GM19043 (cell line): ENCODE measurements around the gene GADL1.

Experiments
- ATAC-seq: cut with Tn5 transposase; IDR thresholded peaks from one replicate; pipeline ENCODE4 v1.9.1; 2021; ENCODE audit warnings: low read depth; ENCODE audit not compliant: unreplicated experiment

The GADL1 gene

GRCh38 chr3:30886888-30887287 lies 7.6 kb downstream of the GADL1 start:
- ATAC-seq = no peak

- no peak for ATAC-seq
These were observed 15.6 kb downstream of the GADL1 start for GRCh38 chr3:30878862-30879261.

DNA sequence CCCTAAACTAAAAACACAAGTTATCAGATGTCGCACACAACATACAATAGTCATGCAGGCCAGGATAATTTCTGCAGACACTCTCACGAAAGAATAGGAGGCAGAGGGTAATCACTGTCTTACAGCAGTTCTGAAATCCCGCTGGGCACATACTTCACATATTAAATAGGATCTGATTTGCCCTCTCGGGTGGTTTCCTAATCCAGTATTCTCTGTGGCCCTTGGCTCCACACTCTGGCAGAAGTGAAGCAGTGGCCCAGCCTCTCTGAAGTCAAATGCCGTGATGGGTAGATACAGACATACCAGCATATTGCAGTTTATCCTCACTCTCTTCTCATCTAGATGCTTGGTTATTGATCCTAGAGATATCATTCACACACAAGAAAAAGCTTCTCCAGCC lies 19.0 kb downstream of the GADL1 start:
- no peak for ATAC-seq

DNA sequence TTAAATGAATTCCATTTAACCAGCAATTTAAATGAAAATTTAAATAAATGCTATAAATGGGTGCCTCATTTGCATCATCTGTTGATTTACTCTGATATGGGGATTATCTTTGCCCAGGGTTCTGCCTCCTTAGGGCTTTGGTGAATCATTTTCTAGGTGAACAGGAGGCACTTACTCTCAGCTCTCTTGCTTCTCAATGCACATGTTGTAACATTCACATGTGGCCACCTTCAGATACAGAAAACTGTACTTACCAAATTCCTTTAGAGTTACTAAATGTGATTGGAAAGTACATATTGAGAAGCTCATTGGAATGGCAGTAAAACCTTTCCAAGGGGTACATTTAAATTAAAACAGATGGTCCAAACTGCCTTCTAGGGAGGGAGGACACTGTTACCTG lies 20.8 kb downstream of the GADL1 start:
- no peak for ATAC-seq

- ATAC-seq = no peak
These were observed 21.6 kb downstream of the GADL1 start for GRCh38 chr3:30872879-30873278.

- ATAC-seq = no peak
These were observed 22.7 kb downstream of the GADL1 start for GRCh38 chr3:30871720-30872119.

DNA sequence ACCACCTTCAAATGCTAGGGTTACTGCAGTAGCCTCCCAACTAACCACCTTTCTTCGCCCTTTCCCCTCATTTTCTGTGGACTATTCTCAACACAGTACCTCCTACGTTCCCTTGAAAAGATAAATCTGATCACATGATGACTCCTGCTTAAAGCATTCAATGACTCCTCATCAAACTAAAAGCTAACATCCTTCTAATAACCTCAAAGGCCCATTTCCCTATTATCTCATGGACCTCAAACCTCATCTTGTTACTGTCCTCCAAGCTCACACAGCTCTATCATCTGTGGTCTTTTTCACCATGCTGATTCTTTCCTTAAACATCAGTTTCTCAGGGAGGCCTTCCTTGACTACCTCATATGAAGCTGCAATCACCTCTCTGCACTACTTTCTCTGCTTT lies 29.6 kb downstream of the GADL1 start:
- no peak for ATAC-seq

GRCh38 chr3:30864132-30864531 lies 30.3 kb downstream of the GADL1 start:
- no peak for ATAC-seq

DNA sequence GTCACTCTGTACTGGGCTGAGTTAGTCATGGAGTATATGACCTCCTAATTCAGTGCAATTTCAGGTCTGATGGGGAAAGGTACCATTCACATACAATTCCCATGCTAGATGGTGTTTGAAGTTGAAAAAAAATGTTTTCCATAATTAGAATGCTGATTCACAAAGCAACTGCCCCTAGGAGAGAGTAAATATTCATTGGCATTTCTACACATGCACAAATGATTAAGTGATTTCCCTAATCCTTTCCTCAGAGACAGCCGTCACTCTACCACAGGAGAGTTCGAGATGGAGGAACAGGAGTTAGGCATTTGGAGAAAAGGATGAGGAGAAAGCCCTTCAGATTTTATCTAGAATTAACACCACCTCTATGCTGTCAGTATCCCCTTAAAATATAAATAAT lies 32.5 kb downstream of the GADL1 start:
- no peak for ATAC-seq

GRCh38 chr3:30858894-30859389 lies 35.5 kb downstream of the GADL1 start:
- no peak for ATAC-seq

GRCh38 chr3:30855400-30856292 lies 38.8 kb downstream of the GADL1 start:
- ATAC-seq = no peak

DNA sequence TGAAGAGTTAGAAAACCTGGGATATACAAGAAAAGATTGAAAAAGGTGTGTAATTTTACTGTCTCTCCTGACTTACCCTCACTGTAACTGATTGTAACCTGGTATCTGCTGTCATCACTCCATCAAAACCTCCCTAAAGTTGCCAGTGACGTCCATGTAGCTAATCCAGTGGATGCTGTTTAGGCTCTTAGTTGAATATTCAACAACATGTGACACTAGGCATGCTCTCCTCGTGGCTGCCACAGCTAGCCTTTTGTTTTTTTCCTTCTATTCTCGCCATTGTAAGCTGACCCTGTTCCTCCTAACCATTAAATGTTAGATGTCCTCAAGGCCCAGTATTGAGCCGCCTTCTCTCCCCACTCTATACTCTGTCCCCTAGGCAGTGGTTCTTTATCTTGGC lies 41.6 kb downstream of the GADL1 start:
- ATAC-seq = no peak

- ATAC-seq = no peak
These were observed 46.2 kb downstream of the GADL1 start for GRCh38 chr3:30848087-30848779.

- ATAC-seq = no peak
These were observed 46.9 kb downstream of the GADL1 start for GRCh38 chr3:30847592-30847991.

DNA sequence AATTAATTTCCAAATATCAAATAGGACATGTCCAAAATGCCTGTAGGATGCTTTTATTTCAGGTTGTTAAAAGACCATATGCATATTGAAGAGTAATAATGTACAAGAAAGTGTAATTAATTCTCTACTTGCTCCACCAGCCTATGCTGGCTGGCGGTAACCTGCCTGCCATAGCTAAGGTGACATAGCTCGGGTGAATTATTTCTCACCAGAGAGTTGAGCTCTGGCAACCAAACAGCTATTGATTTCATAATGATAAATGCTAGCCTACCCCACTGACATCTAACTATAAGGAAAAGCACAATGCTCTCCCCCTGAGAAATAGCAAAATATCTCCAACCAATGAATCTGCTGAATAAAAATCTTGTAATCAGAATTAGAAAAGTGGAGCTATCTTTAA lies 48.9 kb downstream of the GADL1 start:
- no peak for ATAC-seq

- no peak for ATAC-seq
These were observed 50.6 kb downstream of the GADL1 start for GRCh38 chr3:30843877-30844276.

- ATAC-seq = no peak
These were observed 58.3 kb downstream of the GADL1 start for GRCh38 chr3:30836141-30836540.

- no peak for ATAC-seq
These were observed 58.8 kb downstream of the GADL1 start for GRCh38 chr3:30835667-30836066.

GRCh38 chr3:30832961-30833575 lies 61.4 kb downstream of the GADL1 start:
- no peak for ATAC-seq

- ATAC-seq = no peak
These were observed 67.4 kb downstream of the GADL1 start for GRCh38 chr3:30827080-30827479.

DNA sequence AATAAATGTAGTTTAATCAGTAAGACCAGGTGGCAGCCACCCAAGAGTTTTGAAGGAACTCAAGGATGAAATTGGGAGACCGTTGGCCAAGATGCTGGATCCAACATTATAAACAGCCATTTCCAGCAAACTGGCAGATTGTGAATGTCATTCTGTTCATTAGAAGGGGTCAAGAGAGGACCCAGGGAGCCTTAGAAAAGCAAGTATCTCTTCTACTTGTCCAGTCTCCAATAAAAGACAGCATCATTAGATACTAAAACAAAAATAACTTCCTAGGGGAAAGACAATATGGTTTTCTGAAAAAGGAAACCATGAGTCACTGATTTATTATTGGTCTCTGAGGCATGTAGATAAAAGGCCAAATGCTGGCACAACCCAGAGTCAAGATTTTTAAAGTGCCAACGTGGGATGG lies 67.9 kb downstream of the GADL1 start:
- no peak for ATAC-seq
